ENCODE results near the gene SMYD4. TPM values are rescaled to one million over a fixed set of nuclear protein-coding genes. Genes with fewer than 3 reads are reported as not detected.
"Not testable (repeated sequence)": the region's sequence is repeated elsewhere in the genome, so short reads cannot be mapped to it uniquely, and the experiment has no call there.

The SMYD4 gene
- total RNA-seq, 1 donor, result 10.7 TPM

- no peak for DNase-seq (ENCODE audit: low read depth)
These were observed 87.2 kb downstream of the SMYD4 start, which contains the start of gene SERPINF2 for GRCh38 chr17:1742371-1743087. Gene SERPINF2, plus strand, starts transcription at chr17:1742871. Its CDS starts 2,125 bp downstream, at chr17:1744996.

DNA sequence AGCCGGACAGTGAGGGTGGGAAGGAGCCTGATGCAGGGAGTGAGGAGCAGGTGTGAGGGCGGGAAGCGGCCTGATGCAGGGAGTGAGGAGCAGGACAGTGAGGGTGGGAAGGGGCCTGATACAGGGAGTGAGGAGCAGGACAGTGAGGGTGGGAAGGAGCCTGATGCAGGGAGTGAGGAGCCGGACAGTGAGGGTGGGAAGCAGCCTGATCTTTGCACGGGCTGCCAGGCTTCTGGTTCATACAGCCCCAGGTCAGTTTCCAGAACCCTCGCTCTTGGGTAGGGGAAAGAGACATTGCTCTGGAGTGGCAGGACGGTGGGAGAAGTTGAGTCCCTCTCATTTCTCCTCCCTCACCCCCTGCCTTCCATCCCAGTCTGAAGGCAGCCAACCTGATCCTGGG, 87.8 kb downstream of the SMYD4 start:
- not testable (repeated sequence) for H3K4me3 ChIP-seq (ENCODE audit: low read depth, low read length); DNase-seq (ENCODE audit: low read depth)

More at GRCh38 chr17:1742371-1743087, 87.2 kb downstream of the SMYD4 start, which contains the start of gene SERPINF2:
- TF ChIP-seq, protein P1, sequence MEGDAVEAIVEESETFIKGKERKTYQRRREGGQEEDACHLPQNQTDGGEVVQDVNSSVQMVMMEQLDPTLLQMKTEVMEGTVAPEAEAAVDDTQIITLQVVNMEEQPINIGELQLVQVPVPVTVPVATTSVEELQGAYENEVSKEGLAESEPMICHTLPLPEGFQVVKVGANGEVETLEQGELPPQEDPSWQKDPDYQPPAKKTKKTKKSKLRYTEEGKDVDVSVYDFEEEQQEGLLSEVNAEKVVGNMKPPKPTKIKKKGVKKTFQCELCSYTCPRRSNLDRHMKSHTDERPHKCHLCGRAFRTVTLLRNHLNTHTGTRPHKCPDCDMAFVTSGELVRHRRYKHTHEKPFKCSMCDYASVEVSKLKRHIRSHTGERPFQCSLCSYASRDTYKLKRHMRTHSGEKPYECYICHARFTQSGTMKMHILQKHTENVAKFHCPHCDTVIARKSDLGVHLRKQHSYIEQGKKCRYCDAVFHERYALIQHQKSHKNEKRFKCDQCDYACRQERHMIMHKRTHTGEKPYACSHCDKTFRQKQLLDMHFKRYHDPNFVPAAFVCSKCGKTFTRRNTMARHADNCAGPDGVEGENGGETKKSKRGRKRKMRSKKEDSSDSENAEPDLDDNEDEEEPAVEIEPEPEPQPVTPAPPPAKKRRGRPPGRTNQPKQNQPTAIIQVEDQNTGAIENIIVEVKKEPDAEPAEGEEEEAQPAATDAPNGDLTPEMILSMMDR (IDR thresholded peaks at IDR 0.05; ENCODE audit: insufficient read depth, low read length), result no peak
- no peak within 1 kb of the TSS for H3K4me3 ChIP-seq (ENCODE audit: low read depth, low read length)

DNA sequence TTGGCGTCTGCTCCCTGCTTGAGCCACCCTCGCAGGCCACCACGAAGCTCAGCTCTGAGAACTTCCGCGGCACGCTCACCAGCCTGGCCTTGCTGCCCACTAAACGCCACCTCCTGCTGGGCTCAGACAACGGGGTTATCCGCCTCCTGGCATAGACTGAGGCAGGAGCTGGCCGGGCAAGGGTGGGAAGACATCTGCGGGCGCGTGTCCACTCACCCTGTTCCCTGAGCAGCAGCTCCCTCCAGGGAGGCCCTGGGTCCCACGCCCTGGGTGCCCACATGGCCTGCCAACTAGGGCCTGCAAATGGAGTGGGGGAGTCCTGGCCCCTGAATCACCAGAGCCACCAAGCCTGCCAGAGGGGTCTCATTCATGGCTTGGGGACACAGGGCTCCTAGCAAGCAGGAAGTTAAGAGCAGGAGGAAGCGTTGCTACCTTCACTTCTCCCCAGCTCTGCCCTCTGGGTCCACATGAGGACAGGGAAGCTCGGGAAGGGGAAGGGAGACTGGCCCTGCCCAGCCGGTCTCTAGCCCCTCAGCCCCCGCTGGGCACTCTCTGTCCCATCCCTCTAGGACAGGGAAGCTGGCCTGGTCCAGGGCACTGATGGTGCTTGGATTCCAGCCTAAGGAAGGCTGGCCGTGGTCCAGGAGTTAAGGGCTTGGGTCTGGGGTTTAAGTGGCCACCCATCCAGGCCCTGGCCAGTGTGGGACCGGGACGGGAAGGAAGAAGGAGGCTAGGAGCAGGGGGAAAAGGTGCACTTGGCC, 92.0 kb downstream of the SMYD4 start:
- DNase-seq (ENCODE audit: low read depth), result no peak
- TF ChIP-seq, protein P1 (IDR thresholded peaks at IDR 0.05; ENCODE audit: insufficient read depth, low read length), result no peak
- H3K4me3 ChIP-seq (ENCODE audit: low read depth, low read length), result no peak overlapping the region

GRCh38 chr17:1736348-1737281, 93.1 kb downstream of the SMYD4 start:
- TF ChIP-seq, protein P1 (IDR thresholded peaks at IDR 0.05; ENCODE audit: insufficient read depth, low read length), result no peak
- no peak overlapping the region for H3K4me3 ChIP-seq (ENCODE audit: low read depth, low read length)
- DNase-seq (ENCODE audit: low read depth), result peak; percentile 62

DNA sequence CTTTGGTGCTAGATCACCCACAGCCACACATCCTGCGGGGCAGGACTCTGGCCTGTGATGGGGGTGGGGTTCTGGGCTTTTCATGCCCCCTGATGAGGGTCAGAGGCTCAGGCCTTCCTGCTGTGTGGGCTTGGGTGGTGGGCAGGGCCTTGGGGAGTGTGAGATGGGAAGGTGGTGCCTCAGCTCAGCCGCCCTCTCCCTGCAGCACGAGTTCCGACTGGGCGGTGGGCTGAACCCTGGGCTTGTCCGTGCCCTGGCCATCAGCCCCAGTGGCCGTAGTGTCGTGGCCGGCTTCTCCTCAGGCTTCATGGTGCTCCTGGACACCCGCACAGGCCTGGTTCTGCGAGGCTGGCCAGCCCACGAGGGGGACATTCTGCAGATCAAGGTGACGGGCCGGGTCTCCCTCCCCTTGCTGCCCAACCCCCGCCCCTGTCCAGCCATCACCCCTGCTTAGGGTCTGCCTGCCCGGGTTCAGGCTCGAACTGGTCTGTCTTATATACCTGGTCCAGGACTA, 93.8 kb downstream of the SMYD4 start:
- TF ChIP-seq, protein P1 (IDR thresholded peaks at IDR 0.05; ENCODE audit: insufficient read depth, low read length), result no peak
- DNase-seq (ENCODE audit: low read depth), result no peak
- no peak overlapping the region for H3K4me3 ChIP-seq (ENCODE audit: low read depth, low read length)

DNA sequence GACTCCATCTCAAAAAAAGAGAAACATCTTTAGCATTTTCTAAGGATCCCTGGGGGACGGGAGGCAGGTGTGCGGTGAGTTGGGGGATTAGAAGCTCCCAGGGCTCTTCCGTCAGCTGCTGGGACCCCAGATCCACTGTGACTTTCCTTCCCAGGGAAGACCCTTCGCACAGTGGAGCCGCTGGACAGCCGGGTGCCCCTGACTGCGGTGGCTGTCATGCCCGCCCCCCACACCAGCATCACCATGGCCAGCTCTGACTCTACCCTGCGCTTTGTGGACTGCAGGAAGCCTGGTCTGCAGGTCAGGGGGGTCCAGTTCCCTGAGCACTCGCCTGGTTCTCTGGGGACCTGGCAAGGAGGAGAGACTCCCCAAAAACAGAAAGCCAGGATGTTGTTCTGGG, 94.3 kb downstream of the SMYD4 start:
- no peak overlapping the region for H3K4me3 ChIP-seq (ENCODE audit: low read depth, low read length)
- TF ChIP-seq, protein P1 (IDR thresholded peaks at IDR 0.05; ENCODE audit: insufficient read depth, low read length), result no peak
- DNase-seq (ENCODE audit: low read depth), result no peak
